Thyroid gland (tissue), 4 donors: ENCODE measurements around the gene SAMD4A.

Experiments
- POLR2A ChIP-seq, 2 donors: fragments of 450-650 bp; IDR thresholded peaks; one replicate each; pipeline ENCODE4 v1.6.1; 2017; ENCODE audit warnings: antibody characterized with exemption in 2 of 2, mild to moderate bottlenecking in 2 of 2, moderate library complexity in 1 of 2
- TF ChIP-seq, protein P1 (sequence below), 6 experiments: fragments of 200-600 bp in 3 of 6; fragments of 450-650 bp in 3 of 6; sonication (generic) in 3 of 6; IDR thresholded peaks; one replicate each; pipeline ENCODE4 v1.5.1; 2016 to 2019; ENCODE audit warnings: antibody characterized with exemption in 6 of 6, mild to moderate bottlenecking in 2 of 6, inconsistent platforms in 1 of 6, moderate library complexity in 1 of 6

DNA sequence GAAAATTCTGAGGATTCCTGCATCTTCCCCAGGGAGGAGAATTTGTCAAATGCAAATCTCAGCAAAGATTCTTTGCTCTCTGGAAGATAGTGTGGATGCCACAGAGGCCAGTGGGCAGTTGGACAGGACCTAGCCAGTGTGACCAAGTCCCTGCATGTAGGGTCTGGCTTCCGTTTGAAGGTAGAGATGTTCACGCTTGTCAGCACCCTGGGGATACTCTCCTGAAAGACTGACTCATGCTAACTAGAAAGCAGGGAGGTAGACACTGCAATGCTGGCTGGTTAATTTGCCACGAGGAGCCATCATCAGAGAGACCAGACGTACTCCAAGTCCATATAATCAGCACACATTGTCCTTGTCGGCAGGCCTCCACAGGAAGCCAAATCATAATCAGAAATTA is 130.1 kb downstream of the SAMD4A start:
- no peak for TF ChIP-seq POLR2A (IDR thresholded peaks at IDR 0.05)
- TF ChIP-seq, protein P1, sequence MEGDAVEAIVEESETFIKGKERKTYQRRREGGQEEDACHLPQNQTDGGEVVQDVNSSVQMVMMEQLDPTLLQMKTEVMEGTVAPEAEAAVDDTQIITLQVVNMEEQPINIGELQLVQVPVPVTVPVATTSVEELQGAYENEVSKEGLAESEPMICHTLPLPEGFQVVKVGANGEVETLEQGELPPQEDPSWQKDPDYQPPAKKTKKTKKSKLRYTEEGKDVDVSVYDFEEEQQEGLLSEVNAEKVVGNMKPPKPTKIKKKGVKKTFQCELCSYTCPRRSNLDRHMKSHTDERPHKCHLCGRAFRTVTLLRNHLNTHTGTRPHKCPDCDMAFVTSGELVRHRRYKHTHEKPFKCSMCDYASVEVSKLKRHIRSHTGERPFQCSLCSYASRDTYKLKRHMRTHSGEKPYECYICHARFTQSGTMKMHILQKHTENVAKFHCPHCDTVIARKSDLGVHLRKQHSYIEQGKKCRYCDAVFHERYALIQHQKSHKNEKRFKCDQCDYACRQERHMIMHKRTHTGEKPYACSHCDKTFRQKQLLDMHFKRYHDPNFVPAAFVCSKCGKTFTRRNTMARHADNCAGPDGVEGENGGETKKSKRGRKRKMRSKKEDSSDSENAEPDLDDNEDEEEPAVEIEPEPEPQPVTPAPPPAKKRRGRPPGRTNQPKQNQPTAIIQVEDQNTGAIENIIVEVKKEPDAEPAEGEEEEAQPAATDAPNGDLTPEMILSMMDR (IDR thresholded peaks at IDR 0.05): no peak
